Tibial nerve (tissue), 3 donors: ENCODE data around the gene FLVCR2.

ENCODE experiments used
- CTCF ChIP-seq, 5 experiments: fragments of 200-600 bp in 3 of 5; fragments of 450-650 bp in 2 of 5; sonication (generic) in 3 of 5; IDR thresholded peaks; one replicate each; pipeline ENCODE4 v1.5.1; 2016 to 2019; ENCODE audit warnings: antibody characterized with exemption in 5 of 5, mild to moderate bottlenecking in 3 of 5, moderate library complexity in 2 of 5
- POLR2A ChIP-seq, 2 donors: fragments of 450-650 bp; IDR thresholded peaks; one replicate each; pipeline ENCODE4 v1.6.1; 2017; ENCODE audit warnings: antibody characterized with exemption in 2 of 2, mild to moderate bottlenecking in 2 of 2, moderate library complexity in 2 of 2

- no peak for TF ChIP-seq POLR2A (IDR thresholded peaks at IDR 0.05)
- no peak for TF ChIP-seq CTCF (IDR thresholded peaks at IDR 0.05)
These were observed 29.9 kb upstream of the FLVCR2 start for GRCh38 chr14:75548544-75548943.
